Rectal smooth muscle tissue (tissue), 1 donor: Measurements from ENCODE around the gene COL23A1.

Source experiments
- H3K27ac ChIP-seq: one replicate; pipeline ENCODE4 v1.7.0; 2013; ENCODE audit warnings: low read depth, low read length, inconsistent platforms
- H3K27me3 ChIP-seq: one replicate; pipeline ENCODE4 v1.7.0; 2013; ENCODE audit warnings: low read length; ENCODE audit not compliant: control insufficient read depth, insufficient read depth
- H3K36me3 ChIP-seq: one replicate; pipeline ENCODE4 v1.7.0; 2013; ENCODE audit warnings: low read length; ENCODE audit not compliant: control insufficient read depth, insufficient read depth
- H3K4me1 ChIP-seq: one replicate; pipeline ENCODE4 v1.7.0; 2013; ENCODE audit warnings: low read length; ENCODE audit not compliant: control insufficient read depth, insufficient read depth
- H3K4me3 ChIP-seq: one replicate; pipeline ENCODE4 v1.7.0; 2013; ENCODE audit warnings: low read length
- H3K9ac ChIP-seq: one replicate; pipeline ENCODE4 v1.7.0; 2013; ENCODE audit warnings: low read length

Gene COL23A1

DNA sequence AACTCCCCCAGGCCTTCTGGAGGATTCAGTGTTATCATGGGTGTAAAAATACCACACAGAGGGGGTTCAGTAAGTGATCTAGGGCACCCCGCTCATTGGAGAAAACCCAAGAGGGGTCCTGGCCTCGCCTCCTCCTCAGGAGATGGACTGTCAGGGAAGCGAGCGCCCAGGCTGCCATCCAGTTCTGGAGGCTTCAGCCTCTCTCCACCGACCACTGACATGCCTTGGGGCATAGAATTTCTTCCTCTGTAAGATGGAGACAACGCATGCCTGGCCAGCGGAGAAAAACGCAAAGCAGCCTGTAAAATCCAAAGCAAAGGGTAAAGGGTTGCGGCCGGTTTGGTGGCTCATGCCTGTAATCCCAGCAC is 165.4 kb downstream of the COL23A1 start:
- no peak overlapping the region for H3K9ac ChIP-seq
- no peak overlapping the region for H3K27ac ChIP-seq
- no peaks in the 10 kb centered on the region for H3K27me3 ChIP-seq
- no peaks in the 10 kb centered on the region for H3K36me3 ChIP-seq
- no peak overlapping the region for H3K4me3 ChIP-seq
- no peaks in the 10 kb centered on the region for H3K4me1 ChIP-seq

- H3K4me1 ChIP-seq = no peaks in the 10 kb centered on the region
- H3K27me3 ChIP-seq = no peaks in the 10 kb centered on the region
- no peak overlapping the region for H3K9ac ChIP-seq
- no peak overlapping the region for H3K4me3 ChIP-seq
- H3K36me3 ChIP-seq = no peaks in the 10 kb centered on the region
- H3K27ac ChIP-seq = no peak overlapping the region
Measured at GRCh38 chr5:178423901-178424809, 166.0 kb downstream of the COL23A1 start.

GRCh38 chr5:178423431-178423830 is 166.8 kb downstream of the COL23A1 start:
- Histone ChIP-seq H3K4me3 (no peak overlapping the region), H3K4me1 (no peaks in the 10 kb centered on the region), H3K9ac (no peak overlapping the region), H3K27ac (no peak overlapping the region), H3K36me3 (no peaks in the 10 kb centered on the region), H3K27me3 (no peaks in the 10 kb centered on the region)

GRCh38 chr5:178422400-178422775 is 167.8 kb downstream of the COL23A1 start:
- no peaks in the 10 kb centered on the region for H3K4me1 ChIP-seq
- H3K27ac ChIP-seq = no peak overlapping the region

DNA sequence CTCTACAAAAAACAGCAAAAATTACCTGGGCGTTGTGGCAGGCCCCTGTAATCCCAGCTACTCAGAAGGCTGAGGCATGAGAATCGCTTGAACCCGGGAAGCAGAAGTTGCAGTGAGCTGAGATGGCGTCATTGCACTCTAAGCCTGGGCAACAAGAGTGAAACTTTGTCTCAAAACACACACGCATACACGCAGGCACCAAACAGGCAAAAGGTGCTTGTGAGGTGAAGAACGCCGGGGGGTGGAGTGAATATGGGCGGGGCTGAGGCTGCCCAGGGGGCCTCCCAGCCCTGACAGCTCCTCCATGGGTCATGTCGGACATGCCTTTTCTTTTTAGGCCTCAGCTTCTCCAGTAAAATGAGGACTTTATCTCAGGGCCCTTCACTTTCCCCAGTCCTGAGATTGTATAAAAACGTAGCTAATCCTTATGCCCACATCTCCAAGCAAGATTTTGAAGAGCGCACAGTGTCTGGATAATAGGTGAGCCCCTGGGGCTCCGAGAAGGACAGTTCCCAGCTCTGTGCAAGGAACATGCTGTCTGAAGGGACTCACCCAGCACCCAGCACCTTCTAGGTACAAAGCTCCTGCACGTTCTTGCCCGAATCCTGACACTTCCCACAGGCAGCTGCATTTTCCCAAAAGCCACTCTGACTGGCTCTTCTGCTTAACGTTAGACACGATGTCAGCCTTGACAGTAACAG is 168.3 kb downstream of the COL23A1 start:
- Histone ChIP-seq H3K4me1 (no peaks in the 10 kb centered on the region), H3K4me3 (no peak overlapping the region), H3K27ac (no peak overlapping the region), H3K36me3 (no peaks in the 10 kb centered on the region), H3K27me3 (no peaks in the 10 kb centered on the region), H3K9ac (no peak overlapping the region)

More at GRCh38 chr5:178422400-178422775, 167.8 kb downstream of the COL23A1 start:
- Histone ChIP-seq H3K9ac (no peak overlapping the region), H3K27me3 (no peaks in the 10 kb centered on the region), H3K4me3 (no peak overlapping the region), H3K36me3 (no peaks in the 10 kb centered on the region)

- Histone ChIP-seq H3K36me3 (no peaks in the 10 kb centered on the region), H3K27ac (no peak overlapping the region), H3K9ac (no peak overlapping the region), H3K4me1 (no peaks in the 10 kb centered on the region), H3K4me3 (no peak overlapping the region), H3K27me3 (no peaks in the 10 kb centered on the region)
Measured at GRCh38 chr5:178421128-178421527, 169.1 kb downstream of the COL23A1 start.

GRCh38 chr5:178420354-178420781 is 169.8 kb downstream of the COL23A1 start:
- Histone ChIP-seq H3K4me1 (no peaks in the 10 kb centered on the region), H3K36me3 (no peaks in the 10 kb centered on the region), H3K9ac (no peak overlapping the region), H3K27ac (no peak overlapping the region), H3K27me3 (no peaks in the 10 kb centered on the region), H3K4me3 (no peak overlapping the region)

- Histone ChIP-seq H3K9ac (no peak overlapping the region), H3K4me3 (no peak overlapping the region), H3K36me3 (no peaks in the 10 kb centered on the region), H3K27me3 (no peaks in the 10 kb centered on the region), H3K27ac (no peak overlapping the region), H3K4me1 (no peaks in the 10 kb centered on the region)
Measured at GRCh38 chr5:178419651-178420050, 170.5 kb downstream of the COL23A1 start.

DNA sequence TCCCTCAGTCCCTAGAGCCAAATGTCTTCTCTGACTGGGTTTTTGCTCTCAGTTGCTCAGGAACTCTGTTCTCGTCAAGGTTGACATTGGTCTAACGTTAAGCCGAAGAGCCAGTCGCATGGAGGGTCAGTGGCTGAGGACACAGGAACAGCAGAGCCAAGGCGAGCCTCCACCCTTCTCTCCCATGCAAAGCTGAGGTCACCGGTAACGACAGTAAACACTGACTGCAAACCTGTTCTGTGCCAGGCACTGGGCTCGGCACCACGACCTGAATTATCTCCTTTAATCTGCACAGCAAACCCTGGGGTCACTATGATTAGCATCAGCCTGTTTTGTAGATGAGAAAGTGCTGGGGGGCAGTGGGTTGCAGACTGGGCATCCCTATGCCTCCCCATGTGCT is 171.0 kb downstream of the COL23A1 start:
- no peak overlapping the region for H3K4me3 ChIP-seq

GRCh38 chr5:178418471-178419010 is 171.7 kb downstream of the COL23A1 start:
- no peaks in the 10 kb centered on the region for H3K36me3 ChIP-seq
- no peaks in the 10 kb centered on the region for H3K27me3 ChIP-seq
- no peaks in the 10 kb centered on the region for H3K4me1 ChIP-seq
- H3K9ac ChIP-seq = no peak overlapping the region
- H3K27ac ChIP-seq = no peak overlapping the region
- no peak overlapping the region for H3K4me3 ChIP-seq

More for the DNA sequence above, 171.0 kb downstream of the COL23A1 start:
- H3K36me3 ChIP-seq = no peaks in the 10 kb centered on the region
- no peaks in the 10 kb centered on the region for H3K27me3 ChIP-seq
- H3K9ac ChIP-seq = no peak overlapping the region
- H3K27ac ChIP-seq = no peak overlapping the region
- H3K4me1 ChIP-seq = no peaks in the 10 kb centered on the region

GRCh38 chr5:178418031-178418430 is 172.2 kb downstream of the COL23A1 start:
- Histone ChIP-seq H3K4me1 (no peaks in the 10 kb centered on the region), H3K27me3 (no peaks in the 10 kb centered on the region), H3K27ac (no peak overlapping the region), H3K9ac (no peak overlapping the region), H3K36me3 (no peaks in the 10 kb centered on the region), H3K4me3 (no peak overlapping the region)

GRCh38 chr5:178417391-178417811 is 172.8 kb downstream of the COL23A1 start:
- H3K36me3 ChIP-seq = no peaks in the 10 kb centered on the region
- H3K4me1 ChIP-seq = no peaks in the 10 kb centered on the region
- no peak overlapping the region for H3K4me3 ChIP-seq
- no peak overlapping the region for H3K27ac ChIP-seq
- no peak overlapping the region for H3K9ac ChIP-seq
- H3K27me3 ChIP-seq = no peaks in the 10 kb centered on the region
